Daoy (cell line): ENCODE data around the gene SYCE3. TPM values are rescaled to one million over a fixed set of nuclear protein-coding genes. Genes with fewer than 3 reads are reported as not detected.
"Not testable (repeated sequence)": the region's sequence is repeated elsewhere in the genome, so short reads cannot be mapped to it uniquely, and the experiment has no call there.

Source experiments
- DNase-seq: peaks from one replicate; pipeline ENCODE4 v3.0.0-alpha.2; 2015; ENCODE audit warnings: low read depth
- total RNA-seq: library from RNA; depleted of rRNA; stranded (reverse); fragments of >200 nt; shearing (Covaris generic); gene quantifications from 2 replicates; pipeline ENCODE4 v1.2.3, GENCODE V29; 2014

Gene SYCE3
- total RNA-seq, 1 experiment from 2014 or later: 0.51 TPM

DNA sequence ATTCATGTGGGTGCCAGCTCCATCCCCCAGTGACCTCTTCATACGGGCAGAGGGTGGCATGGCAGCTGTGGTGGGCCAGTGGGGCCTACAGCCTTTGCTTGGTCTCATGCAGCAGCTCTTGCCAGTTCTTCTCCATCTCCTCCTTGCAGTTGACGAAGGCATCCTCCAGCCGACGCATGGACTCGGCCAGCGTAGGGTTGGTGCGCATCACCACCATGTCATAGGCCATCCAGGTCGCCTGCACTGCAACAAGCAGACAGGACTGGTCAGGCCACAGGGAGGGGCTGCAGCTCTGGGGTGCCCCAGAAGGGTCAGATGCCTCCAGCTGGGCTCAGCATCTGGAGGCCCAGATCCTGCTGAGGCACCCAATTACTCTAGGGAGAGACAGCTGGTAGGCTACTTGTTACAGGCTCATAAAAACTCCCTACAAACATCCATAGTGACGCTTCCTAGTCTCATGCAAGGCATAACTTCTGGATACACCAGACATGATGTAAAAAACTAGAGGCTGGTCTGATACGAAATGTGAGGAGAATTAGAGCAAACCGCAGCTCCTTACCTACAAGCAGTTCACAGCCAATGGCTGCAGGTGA lies 11.5 kb downstream of the SYCE3 start:
- DNase-seq: no peak

DNA sequence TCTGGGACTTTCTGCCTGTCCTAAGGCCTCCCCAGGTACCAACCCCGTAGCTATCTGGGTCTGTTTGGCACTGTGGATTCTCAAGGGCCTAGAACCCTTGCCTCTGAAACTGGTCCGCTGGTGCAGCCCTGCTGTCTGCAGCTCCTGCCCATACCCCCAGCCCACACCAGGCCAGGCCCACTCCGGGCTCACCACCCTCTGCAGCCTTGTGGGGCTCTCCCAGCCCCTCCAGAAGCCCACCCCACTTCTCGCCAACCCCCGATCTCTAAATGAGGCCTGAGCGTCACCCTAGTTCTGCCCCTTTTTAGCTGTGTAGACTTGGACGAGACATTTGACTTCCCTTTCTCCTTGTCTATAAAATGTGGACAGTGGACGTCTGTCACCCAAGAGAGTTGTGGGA lies 12.3 kb downstream of the SYCE3 start:
- no peak for DNase-seq

DNA sequence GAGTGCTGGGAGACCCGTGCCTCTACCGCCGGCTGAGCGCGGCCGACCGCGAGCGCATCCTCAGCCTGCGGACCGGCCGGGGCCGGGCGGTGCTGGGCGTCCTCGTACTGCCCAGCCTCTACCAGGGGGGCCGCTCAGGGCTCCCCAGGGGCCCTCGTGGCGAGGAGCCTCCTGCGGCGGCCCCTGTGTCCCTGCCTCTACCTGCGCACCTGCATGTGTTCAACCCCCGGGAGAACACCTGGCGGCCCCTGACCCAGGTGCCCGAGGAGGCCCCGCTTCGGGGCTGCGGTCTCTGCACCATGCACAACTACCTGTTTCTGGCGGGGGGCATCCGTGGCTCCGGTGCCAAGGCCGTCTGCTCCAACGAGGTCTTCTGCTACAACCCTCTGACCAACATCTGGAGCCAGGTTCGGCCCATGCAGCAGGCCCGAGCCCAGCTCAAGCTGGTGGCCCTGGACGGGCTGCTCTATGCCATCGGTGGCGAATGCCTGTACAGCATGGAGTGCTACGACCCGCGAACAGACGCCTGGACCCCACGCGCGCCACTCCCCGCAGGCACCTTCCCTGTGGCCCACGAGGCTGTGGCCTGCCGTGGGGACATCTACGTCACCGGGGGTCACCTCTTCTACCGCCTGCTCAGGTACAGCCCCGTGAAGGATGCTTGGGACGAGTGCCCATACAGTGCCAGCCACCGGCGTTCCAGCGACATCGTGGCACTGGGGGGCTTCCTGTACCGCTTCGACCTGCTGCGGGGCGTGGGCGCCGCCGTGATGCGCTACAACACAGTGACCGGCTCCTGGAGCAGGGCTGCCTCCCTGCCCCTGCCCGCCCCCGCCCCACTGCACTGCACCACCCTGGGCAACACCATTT lies 13.6 kb downstream of the SYCE3 start:
- no peak for DNase-seq

DNA sequence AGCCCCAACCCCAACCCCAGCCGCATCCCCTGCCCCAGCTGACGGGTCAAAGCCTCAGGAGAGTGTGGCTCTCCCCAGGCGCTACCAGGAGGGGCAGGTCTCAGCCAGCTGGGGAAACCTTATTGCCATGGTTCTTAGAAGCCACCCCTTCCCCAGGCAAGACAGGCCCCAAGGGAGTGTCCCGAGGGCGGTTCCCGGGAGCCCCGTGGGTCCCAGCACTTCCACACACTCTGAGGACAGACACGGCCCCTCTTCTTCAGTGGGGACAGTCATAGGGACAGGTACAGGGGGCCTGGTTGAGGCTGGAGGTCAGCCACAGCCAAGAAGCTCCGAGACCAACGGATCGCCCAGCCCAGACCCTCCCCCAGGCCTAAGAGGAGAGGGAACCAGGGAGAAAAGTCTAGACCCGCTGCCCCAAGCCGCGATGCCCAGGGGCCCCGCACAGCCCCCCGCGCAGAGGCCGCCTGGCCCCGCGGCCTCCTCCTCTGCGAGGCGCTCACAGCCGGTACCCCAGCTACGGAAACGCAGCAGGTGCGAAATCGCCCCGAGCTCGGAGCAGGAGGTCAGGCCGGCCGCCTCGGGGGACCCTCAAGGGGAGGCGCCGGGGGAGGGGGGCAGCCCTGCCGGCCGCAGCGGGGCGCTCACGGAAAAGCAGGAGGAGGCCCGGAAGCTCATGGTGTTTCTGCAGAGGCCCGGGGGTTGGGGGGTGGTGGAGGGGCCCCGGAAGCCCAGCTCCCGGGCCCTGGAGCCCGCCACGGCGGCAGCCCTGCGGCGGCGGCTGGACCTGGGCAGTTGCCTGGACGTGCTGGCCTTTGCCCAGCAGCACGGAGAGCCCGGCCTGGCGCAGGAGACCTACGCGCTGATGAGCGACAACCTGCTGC lies 14.4 kb downstream of the SYCE3 start:
- no peak for DNase-seq

DNA sequence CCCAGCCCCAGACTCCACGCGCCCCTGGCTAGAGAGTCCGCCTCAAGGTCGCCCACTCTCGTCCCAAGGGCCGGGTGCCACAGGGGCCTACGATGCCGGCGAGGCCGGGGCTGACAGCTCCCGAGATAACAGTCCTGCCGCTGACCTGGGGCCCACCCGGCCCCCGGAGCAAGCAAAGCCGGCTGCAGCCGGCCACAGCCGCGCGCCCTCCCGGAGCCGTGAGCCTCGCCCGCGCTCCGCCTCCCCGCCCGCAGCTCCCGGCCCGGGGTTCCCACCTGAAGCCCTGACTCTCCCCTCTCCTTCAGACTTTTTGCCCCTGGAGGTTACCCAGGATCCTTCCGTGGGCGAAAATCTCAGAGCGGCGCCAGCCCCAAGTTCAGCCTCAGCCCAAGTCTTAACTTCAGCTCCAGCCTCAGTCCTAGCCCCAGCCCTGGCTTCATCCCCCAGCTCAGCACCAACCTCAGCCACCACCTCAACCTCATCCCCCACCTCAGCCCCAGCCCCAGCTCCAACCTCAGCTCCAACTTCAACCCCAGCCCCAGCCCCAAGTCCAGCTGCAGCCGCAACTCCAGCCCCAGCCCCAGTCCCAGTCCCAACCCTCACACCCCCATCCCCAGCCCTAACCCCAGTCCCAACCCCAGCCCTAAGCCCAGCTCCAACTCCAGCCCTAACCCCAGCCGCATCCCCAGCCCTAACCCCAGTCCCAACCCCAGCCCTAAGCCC lies 15.3 kb downstream of the SYCE3 start:
- DNase-seq: no peak

DNA sequence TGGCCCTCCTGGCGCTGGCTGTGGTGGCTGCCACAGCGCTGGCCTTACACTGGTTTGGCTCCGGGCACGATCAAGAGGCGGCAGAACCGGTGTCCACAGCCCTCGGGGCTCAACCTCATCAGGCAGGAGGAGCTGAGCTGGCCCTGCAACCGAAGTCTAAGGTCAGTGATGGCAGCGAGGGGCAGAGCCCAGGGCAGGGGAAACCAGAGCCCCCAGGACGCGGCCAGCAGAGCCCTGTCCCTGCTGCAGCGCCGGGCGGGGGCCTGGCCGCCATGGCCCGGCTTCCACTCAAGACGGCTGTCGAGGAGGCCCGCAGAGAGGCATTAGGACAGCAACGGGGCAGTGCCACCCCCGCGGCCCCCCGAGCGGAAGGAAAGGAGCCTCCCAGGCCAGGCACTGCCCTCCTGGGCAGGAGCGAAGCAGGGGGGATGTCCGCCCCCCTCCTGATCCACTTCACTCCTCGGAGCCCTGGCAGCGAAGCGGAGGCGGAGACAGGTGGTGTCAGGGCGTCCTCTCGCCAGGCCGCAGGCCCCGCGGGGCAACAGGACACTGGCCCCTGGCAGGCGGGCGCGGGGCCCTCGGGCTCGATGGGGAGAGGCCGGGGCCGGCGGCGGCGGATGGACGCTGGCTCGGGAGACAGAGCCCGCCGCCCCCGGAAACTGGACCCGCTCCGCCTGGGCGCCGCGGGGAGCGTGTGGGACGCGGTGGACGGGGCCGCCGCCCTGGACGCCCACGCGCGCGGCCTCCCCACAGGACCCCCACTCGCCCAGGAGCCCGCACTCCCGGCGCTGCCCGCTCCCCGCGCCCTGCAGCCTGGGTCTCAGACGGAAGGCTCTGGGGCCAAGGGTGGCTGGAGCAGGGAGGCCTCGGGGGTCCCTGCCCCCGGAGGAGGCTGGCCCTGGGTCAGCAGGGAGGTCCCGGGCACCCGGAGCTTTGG lies 16.1 kb downstream of the SYCE3 start:
- DNase-seq: no peak

DNA sequence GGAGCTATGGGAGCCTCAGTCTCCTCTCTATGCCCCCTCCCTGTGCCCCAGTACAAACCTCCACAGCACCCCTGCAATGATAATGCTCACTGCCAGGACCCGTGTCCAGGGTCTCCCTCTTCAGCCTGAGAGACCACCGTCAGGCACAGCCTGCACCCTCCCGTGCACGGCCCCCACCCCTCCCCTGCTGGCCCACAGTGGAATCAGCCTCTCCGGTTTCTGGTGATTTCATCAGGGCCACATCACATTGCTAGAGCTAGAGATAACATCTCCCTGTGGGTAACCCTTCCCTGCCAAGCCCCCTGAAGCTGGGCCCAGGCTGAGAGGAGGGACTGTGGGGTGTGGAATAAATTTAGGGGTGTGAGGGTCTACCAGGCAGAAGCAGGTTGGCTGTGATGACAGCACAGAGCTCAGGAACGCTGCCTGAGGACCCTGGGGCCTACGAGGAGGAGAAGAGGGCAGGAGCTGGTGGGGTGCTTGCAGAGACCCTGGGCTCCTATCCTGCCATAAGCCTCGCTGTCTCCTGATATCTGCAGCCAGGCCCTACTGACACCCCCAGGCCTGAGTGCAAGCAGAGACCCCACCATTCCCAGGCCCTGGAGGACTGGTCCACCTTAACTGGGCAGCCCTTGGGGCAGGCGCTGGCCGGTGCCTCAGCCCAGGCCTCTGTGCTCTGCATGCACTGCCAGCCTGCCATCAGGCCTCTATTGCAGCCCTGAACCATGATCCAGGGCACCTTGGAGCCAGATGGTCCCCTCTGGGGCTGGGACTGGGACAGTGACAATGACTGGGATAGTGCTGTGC lies 17.0 kb downstream of the SYCE3 start, which contains the start of gene KLHDC7B:
Gene KLHDC7B, plus strand, starts transcription at position 378 of the 804 bp plus-strand sequence. Its CDS starts 345 bp downstream, at position 723.
- DNase-seq: no peak

DNA sequence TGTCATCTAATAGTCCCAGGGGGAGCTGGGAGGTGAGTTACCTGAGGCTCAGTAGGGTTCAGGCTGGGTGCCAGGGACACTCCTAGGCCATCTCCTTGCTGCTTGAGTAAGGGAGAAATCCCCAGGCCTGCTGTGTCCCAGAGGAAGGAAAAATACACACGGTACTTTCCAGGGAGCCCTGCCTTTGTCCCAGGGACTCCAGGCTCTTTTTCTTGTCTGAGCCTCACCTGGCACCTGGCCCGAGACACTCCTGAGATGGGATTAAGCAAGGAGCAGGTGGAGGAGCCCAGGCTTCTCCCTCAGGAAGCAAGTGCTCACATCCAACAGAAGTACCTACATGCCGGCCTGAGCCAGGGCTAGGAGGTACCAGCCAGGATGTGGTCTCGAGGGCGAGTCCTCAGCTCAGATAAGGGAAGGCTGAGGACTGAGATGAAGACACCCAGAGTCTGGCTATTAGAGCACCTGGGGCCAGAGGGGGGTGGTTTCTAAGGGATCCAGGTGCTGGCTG lies 17.9 kb downstream of the SYCE3 start:
- peak; percentile 25 for DNase-seq

DNA sequence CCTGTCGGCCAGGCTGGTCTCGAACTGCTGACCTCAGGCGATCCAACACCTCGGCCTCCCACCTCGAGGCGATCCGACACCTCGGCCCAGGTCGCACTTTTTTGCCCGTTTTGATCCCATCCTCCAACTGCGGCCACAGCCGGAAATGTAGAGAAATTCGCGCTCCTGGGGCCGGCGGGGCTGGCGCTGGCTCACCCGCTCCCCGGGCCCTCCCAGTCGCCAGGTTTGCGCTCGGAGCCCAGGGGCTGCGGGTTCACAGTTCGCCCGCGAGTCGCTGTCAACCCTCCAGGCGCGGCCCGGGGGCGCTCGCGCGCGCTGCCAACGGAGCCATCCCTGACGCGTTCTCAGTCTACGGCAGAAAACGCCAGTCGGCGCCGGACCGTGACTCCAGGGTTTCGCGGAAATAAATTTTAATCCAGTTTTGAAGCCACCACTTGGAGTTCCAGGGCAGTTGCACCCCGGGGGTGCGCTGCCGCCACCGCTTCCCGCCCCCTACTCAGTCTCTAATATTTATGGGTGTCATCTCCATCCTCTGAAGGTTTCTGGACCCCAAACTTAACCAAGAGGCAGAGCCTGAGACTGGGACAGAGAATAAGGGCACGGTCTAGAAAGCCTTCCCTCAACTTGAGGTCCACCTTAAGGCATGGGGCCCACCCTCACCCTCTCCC lies 18.5 kb downstream of the SYCE3 start:
- peak; percentile 76 for DNase-seq

DNA sequence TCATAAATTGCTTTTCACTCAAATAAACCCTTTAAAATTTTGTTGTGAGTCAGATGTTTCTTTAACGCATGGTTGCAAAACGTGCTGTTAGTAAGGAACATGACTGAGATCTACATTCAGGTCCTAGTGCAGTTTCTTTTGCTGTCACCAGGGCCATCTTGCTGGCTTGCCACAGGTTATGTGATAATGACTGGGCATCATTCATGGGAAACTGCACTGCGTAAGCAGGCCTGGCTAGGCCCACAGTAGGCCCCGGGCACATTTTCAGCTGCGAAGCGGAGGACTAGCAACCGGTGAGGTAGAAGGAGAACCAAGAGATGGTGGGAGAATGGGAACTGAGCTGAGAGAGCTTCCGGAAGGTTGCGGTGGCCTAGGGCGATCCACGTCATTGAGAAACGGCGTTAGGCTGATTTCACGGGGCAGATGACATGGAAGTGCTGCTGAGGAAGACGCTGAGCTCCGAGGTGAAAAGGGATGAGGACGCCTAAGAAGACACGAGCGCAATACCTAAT lies 20.2 kb downstream of the SYCE3 start:
- no peak for DNase-seq

DNA sequence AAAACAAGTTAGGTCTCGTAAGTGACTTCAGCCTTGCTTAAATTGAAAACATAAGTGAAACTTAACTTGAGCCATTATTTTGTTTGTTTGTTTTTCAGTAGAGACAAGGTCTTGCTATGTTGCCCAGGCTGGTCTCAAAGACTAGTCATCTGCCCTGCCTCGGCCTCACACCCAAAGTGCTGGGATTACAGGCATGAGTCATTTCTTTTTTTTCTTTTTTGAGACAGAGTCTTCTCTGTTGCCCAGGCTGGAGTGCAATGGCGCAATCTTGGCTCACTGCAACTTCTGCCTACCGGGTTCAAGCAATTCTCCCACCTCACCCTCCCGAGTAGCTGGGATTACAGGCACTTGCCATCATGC lies 21.1 kb downstream of the SYCE3 start:
- DNase-seq: peak; percentile 78

DNA sequence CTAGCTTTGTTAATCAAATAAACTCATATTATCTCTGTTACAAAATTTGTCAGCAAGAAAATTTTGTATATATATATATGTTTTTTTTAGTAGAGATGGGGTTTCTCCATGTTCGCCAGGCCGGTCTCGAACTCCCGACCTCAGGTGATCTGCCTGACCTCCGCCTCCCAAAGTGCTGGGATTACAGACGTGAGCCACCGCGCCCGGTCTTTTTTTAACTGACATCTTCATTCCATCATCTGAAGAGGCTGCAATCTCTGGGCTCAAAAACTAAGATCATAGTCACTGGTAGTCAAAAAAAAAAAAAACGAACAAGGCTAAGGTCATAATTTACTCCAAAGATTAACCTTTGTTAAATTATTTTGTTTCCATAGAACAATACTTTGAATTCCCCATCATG lies 22.3 kb downstream of the SYCE3 start:
- no peak for DNase-seq

DNA sequence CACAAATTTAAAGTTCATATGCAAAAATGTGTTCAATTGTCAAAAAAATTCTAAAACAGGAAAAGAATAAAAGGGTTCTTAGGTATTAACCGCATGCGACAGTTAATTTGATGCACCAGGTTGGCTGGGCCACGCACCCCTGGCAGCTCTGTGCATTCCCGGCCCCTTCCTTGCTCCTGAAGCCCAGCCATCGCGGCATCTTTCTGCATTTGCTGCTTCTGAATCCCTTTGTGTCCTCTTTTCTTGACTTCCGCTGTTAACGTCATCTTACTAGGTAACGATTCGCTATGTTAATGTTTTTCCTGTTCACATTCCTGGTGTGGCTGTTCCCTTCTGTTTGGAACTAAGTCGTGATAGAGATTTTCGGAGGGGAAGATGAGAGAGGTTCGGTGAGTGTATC lies 25.0 kb downstream of the SYCE3 start:
- DNase-seq: no peak

DNA sequence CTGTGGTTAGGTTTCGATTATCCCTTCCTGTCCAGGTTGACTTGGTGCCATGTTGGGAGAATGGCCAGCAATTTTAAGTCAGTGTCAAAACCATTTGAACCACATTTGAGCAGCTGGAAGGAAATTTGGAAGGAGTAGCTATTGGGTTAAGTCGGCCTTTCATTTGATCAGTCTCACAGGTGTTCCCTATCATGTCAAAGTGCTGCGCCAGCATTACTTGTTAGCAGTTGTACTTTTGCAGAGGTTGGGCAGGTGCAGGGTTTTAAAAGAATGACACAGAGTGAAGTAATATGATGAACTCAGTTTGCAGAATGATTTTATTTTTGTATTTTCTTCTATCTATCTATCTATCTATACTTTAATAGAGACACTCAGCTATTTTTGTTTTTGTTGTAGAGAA lies 26.5 kb downstream of the SYCE3 start:
- no peak for DNase-seq

DNA sequence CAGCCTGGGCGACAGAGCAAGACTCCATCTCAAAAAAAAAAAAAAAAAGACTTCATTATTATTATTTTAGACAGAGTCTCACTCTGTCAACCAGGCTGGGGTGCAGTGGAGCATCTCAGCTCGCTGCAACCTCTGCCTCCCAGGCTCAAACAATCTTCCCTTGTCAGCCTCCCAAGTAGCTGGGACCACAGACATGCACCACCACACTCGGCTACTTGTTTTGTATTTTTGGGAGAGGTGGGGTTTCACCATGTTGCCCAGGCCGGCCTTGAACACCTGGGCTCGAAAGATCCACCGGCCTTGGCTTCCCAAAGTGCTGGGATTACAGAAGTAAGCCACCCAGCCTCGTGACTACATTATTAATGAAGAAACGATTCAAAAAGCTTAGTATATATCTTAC lies 27.6 kb downstream of the SYCE3 start:
- DNase-seq: no peak

DNA sequence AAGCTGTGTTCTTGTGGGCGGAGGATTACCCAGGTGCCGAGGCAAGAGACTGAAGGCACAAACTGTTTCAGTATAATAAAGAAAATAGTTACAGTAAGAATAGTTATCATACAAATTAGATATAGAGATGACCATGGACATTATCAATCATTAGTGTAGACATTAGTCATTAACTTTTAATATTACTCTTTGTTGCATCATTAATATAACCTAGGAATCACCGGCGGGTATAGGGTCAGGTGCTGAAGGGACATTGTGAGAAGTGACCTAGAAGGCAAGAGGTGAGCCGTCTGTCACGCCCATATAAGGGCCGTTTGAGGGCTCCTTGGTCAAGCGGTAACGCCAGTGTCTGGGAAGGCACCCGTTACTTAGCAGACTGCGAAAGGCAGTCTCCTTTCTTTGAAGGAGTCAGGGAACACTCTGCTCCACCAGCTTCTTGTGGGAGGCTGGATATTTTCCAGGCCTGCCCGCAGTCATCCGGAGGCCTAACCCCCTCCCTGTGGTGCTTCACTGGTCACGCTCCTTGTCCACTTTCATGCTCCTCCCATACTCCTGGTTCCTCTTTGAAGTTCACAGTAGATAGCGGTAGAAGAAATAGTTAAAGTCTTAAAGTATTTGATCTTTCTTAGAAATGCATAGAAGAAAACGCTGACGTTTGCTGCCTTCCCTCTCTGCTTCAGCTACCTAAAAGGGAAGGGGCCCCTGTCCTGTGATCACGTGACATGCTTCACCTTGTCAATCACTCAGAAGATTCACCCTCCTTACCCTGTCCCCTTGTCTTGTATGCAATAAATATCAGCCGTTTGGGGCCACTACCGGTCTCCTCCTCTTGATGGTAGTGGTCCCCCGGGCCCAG lies 28.6 kb downstream of the SYCE3 start:
- DNase-seq: not testable (repeated sequence)
